A673 (cell line): Measurements from ENCODE around the gene CTSA. TPM values are rescaled to one million over a fixed set of nuclear protein-coding genes. Genes with fewer than 3 reads are reported as not detected.
A peak's percentile ranks its signal among the peaks of the same experiment; 100 is the strongest.

Source experiments
- Bru-seq: library from RNA; stranded (reverse); fragments of 400-500 nt; gene quantifications from one replicate; lab custom pipeline; 2021; lab: Mats Ljungman, UMichigan
- BruChase-seq, 2 experiments: library from RNA; stranded (reverse); fragments of 400-500 nt; gene quantifications; one replicate each; lab custom pipeline; 2021; lab: Mats Ljungman, UMichigan
- BruUV-seq: library from RNA; stranded (reverse); fragments of 400-500 nt; replicated peaks from 2 replicates; lab custom pipeline; 2021; lab: Mats Ljungman, UMichigan
- CTCF ChIA-PET: fragments of 300-600 bp; sonication (Branson Sonifier 250); formaldehyde crosslinking; loops from one replicate; lab custom pipeline; 2022; ENCODE audit warnings: antibody characterized with exemption; lab: Charles Lee
- POLR2A ChIA-PET: fragments of 300-600 bp; sonication (Branson Sonifier 250); formaldehyde crosslinking; loops from one replicate; lab custom pipeline; 2022; ENCODE audit warnings: antibody characterized with exemption; ENCODE audit not compliant: low non-redundant PET; lab: Charles Lee
- DNase-seq: peaks from one replicate; pipeline ENCODE4 v3.0.0-alpha.2; 2015; ENCODE audit warnings: low spot score
- H3K27ac ChIP-seq: fragments of 200-600 bp; sonication (generic); 2 replicates; pipeline ENCODE4 v1.5.1; 2016; ENCODE audit warnings: mixed run types, low read depth, mild to moderate bottlenecking, mixed read lengths, antibody characterized with exemption, low read length; ENCODE audit not compliant: poor library complexity, severe bottlenecking
- H3K27me3 ChIP-seq: fragments of 200-600 bp; sonication (generic); replicated peaks from 2 replicates; pipeline ENCODE4 v1.6.1; 2017; ENCODE audit warnings: mixed run types, low read depth, mild to moderate bottlenecking, mixed read lengths, antibody characterized with exemption, low read length; ENCODE audit not compliant: insufficient read depth, poor library complexity
- H3K36me3 ChIP-seq: fragments of 200-600 bp; sonication (generic); 2 replicates; pipeline ENCODE4 v1.6.1; 2016; ENCODE audit warnings: mixed run types, mild to moderate bottlenecking, mixed read lengths, antibody characterized with exemption, low read length; ENCODE audit not compliant: insufficient read depth, poor library complexity, severe bottlenecking
- H3K4me1 ChIP-seq: fragments of 200-600 bp; sonication (generic); 2 replicates; pipeline ENCODE4 v1.6.1; 2017; ENCODE audit warnings: mixed run types, mild to moderate bottlenecking, mixed read lengths, antibody characterized with exemption, low read length; ENCODE audit not compliant: insufficient read depth, poor library complexity, severe bottlenecking
- H3K4me3 ChIP-seq: fragments of 200-600 bp; sonication (generic); 2 replicates; pipeline ENCODE4 v1.5.1; 2016; ENCODE audit warnings: low read depth, mixed run types, mild to moderate bottlenecking, mixed read lengths, low read length; ENCODE audit not compliant: poor library complexity, severe bottlenecking
- H3K9me3 ChIP-seq: fragments of 200-600 bp; sonication (generic); 2 replicates; pipeline ENCODE4 v1.6.1; 2016; ENCODE audit warnings: mixed run types, low read depth, mild to moderate bottlenecking, mixed read lengths, antibody characterized with exemption, low read length; ENCODE audit not compliant: poor library complexity, severe bottlenecking
- CTCF ChIP-seq: fragments of 300-800, 200-600 bp; sonication (generic); conservative IDR thresholded peaks from 2 replicates; pipeline ENCODE4 v1.5.1; 2017; ENCODE audit warnings: low read depth, mild to moderate bottlenecking, antibody characterized with exemption, low read length, moderate library complexity, mixed read lengths
- EZH2 ChIP-seq: fragments of 200-600 bp; sonication (generic); IDR thresholded peaks from 2 replicates; pipeline ENCODE4 v1.6.1; 2017; ENCODE audit warnings: borderline replicate concordance, low read depth, mild to moderate bottlenecking, mixed read lengths, antibody characterized with exemption, low read length; ENCODE audit not compliant: poor library complexity, severe bottlenecking
- intact Hi-C: fragments of 100-400 bp; cut with micrococcal nuclease; formaldehyde crosslinking; loops from one replicate; pipeline ENCODE4 v1.10.0; 2022; ENCODE audit not compliant: unreplicated experiment
- long read RNA-seq: library from polyadenylated mRNA; stranded (forward); transcript quantifications from one replicate; pipeline ENCODE4 v2.0.0, GENCODE V29; 2022
- total RNA-seq: library from RNA; stranded (reverse); gene quantifications from 2 replicates; pipeline ENCODE4 v1.2.3, GENCODE V29; 2021

CTSA gene
- total RNA-seq (76.7 and 83.5 TPM in 2 replicates), Bru-seq, nascent RNA (percentile 61 among the genes with signal in this experiment), BruChase-seq, experiment 1, labeled RNA remaining after a 2-hour chase (percentile 74 among the genes with signal in this experiment), BruChase-seq, experiment 2, labeled RNA remaining after a 6-hour chase (percentile 79 among the genes with signal in this experiment)
- long read RNA-seq, transcript CTSA-204 (15 exons, 2,149 nt) = major isoform, 126 of 158 reads
- long read RNA-seq, transcript CTSA-203 (14 exons, 1,972 nt) = minor isoform, 10 of 158 reads
- long read RNA-seq, transcript CTSA-207 (2 exons, 2,183 nt) = minor isoform, 7 of 158 reads
- long read RNA-seq, partial matches to known transcripts = 8 of 158 reads
- long read RNA-seq, other reads (novel, unspliced or antisense) = 4 of 158 reads

GRCh38 chr20:45890985-45891983 is at the start of gene CTSA, which contains the start of gene NEURL2:
CTSA (plus strand) TSS chr20:45891335; CDS start chr20:45891569, 234 bp downstream.
NEURL2 (minus strand) TSS chr20:45891208; CDS start chr20:45890991, 217 bp downstream.
- Histone ChIP-seq H3K9me3 (no peaks in the 10 kb centered on the region), H3K27me3 (no peaks in the 10 kb centered on the region), H3K4me3 (peak within 1 kb of the TSS; percentile 71), H3K4me1 (peaks cover 8% of the 10 kb centered on the region), H3K27ac (peak within 1 kb of the TSS; percentile 69), H3K36me3 (no peaks in the 10 kb centered on the region)
- peak; percentile 88 for DNase-seq
- TF ChIP-seq EZH2 = no peak
- TF ChIP-seq CTCF = no peak
- no TSS peak for BruUV-seq
- intact Hi-C loops = loop anchor here (10.0 kb wide), 1 partner anchor 74 kb away; no protein-coding TSS in a partner anchor
- POLR2A ChIA-PET = interaction anchor here (0.5 kb wide), 1 partner anchor 20 kb away, joined by 5 read pairs; no protein-coding TSS in a partner anchor
- CTCF ChIA-PET = interaction anchor here (0.5 kb wide), 1 partner anchor 132 kb away, joined by 3 read pairs; no protein-coding TSS in a partner anchor

GRCh38 chr20:45841407-45842129 is 49.6 kb upstream of the CTSA start:
- TF ChIP-seq CTCF (no peak), EZH2 (no peak)
- H3K36me3 ChIP-seq = peaks cover 20% of the 10 kb centered on the region
- no peaks in the 10 kb centered on the region for H3K4me1 ChIP-seq
- intact Hi-C loops = no loop called here
- BruUV-seq = no TSS peak
- H3K27ac ChIP-seq = no peak overlapping the region
- CTCF ChIA-PET = no interaction called here
- POLR2A ChIA-PET = no interaction called here
- no peak overlapping the region for H3K4me3 ChIP-seq
- no peaks in the 10 kb centered on the region for H3K9me3 ChIP-seq
- no peaks in the 10 kb centered on the region for H3K27me3 ChIP-seq
- no peak for DNase-seq
